GM12874 (cell line): Measurements from ENCODE around the gene OPRL1.

Experiments
- CTCF ChIP-seq: IDR thresholded peaks from 2 replicates; pipeline ENCODE4 v1.5.1; 2011; ENCODE audit warnings: low read depth, mild to moderate bottlenecking, control low read depth, low read length, moderate library complexity; ENCODE audit not compliant: insufficient read depth

OPRL1 gene

DNA sequence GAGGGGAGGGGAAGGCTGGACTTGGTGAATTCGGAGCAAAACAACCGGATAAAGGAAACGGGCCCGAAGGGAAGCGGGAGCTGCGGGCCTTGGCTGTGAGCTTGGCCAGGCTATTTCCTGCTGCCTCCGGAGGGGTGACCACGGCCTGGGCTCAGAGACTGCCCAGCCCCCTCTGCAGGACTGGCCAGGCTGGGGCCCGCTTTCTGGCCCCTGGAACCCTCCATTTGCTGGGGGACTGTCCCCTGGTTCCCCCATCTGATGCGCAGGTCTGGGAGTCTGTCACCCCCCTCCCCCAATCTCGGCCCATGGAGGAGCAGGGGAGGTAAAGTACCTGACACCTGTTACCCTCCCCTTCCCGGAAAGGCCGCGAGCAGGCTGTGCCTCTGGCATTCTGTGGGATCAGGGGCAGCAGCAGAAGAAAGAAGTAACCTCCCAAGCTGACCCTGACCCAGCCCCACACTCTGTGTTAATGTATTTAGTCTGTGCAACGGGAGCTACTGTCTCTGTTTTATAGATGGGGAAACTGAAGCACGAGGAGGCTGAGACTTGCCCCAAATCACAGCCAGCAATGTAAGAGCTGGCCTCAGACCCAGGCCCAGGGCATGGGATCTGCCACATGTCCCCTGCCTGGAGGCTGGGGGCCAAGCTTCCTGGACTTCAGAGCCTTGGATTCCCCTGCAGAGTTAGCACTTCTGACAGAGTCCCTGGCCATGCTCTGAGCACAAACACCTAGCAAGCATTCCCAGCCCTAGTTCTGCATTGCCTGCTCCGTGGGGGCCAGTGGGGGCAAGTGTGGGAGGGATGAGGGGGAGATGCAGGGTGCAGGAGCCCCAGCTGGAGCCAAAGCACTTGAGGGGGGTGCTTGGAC lies 40.4 kb upstream of the OPRL1 start:
- no peak for TF ChIP-seq CTCF

DNA sequence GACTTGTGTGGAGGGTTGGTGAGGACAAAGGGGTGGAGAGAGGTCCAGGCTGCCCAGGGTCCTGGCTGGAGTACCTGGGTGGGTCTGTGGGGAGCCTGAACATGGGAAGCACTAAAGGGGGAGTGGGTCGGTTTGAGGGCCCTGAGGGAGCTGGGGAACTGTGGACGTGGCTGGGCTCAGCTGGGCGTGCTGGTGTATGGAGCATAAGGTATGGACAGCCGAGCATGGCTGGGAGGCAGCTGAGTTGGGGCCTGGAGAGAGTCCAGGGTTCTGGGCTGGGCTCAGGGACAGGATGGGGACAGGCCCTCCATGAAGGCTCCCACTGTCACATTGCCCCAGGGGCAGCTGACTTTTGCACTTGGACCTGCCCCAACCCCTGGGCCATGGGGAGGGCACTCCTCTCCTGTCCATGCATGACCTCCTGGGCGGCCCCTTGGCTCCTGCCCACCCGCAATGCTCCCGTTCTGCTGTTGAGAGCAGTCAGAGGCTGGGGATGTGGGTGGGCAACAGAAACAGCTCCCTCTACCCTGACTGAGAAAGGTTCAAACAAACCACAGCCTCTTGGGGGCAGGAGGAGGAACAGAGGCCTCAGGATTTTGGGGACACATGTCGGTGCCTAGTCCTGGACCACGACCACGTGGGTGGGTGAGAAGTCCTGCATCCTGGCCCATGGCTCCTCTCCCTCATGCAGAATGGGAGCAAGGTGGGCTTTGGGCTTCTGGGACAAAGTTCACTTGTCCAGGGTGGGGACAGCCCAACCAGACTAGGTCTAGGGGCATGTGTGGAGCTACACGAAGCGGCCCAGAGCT lies 39.4 kb upstream of the OPRL1 start:
- no peak for TF ChIP-seq CTCF

DNA sequence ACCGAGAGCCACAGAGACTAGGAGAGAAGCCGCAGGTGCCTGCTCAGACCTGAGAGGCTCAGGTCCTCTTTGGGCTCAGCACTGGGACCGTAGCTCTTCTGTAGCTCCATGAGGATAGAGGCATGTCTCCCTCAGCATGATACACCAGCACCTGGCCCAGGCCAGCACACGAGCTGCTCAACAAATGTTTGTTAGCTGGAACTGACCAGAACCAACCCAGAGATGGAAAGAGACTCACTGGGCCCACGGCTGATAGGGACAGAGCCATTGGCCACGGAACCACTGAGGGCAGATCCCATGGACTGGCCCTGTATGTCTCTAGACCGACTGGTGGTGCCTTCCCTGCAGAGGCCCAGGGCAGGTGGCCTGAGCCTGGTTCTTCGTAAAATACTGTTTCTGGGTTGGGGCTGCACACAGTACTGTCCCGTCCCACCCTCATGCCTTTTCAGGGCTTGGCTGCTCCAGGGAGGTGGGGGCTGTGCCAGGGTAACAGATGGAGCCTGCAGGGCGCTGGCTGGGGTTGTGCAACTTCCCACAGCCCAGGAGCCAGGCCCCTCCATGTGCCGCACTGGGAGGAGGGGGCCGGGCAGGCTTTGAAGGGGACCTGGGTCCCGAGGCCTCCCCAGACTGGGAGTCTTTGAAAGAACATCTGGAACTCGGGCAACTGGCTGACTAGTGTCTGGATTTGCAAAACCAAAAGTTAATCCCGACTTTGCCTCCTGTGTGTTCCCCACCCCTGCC lies 38.7 kb upstream of the OPRL1 start:
- no peak for TF ChIP-seq CTCF

DNA sequence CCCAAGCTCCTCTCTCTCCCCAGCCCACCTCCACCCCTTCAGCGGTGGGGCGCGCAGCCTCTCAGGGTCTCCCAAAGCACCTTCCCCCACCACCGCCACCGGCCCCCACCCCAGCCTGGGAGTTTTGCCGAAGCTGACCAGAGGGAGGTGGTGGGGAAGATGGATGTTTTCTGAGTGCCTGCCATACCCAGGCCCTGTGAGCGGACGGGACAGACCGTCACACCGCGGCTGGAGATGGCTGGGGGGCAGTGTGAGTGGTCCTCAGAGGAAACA lies 38.2 kb upstream of the OPRL1 start:
- TF ChIP-seq CTCF: no peak

GRCh38 chr20:64042054-64042781 lies 37.7 kb upstream of the OPRL1 start:
- no peak for TF ChIP-seq CTCF

DNA sequence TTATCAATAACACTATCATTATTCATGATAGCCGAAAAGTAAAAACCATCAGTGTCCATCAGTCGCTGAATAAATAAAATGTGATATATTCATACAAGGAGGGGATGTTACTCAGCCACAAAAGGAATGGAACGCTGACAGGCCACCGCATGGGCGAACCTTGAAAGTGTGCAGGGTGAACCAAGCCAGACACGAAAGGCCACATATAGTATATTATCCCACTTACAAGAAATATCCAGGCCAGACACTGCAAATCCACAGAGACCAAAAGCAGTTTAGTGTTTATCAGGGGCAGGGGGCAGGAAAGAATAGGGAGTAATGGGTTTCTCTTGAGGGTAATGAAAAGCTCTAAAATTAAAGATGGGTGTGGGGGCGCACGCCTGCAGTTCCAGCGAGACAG lies 36.1 kb upstream of the OPRL1 start:
- no peak for TF ChIP-seq CTCF
